Activated CD4-positive, alpha-beta T cell treated with anti-CD3 and anti-CD28 coated beads, Interleukin-2, Interleukin-4, amounts not matched to agents 100 ng/mL and 50 ng/mL, durations not matched to agents 16 hours and 8 hours (primary cell): ENCODE data around the gene BOLA2B.
"Not testable (repeated sequence)": the region's sequence is repeated elsewhere in the genome, so short reads cannot be mapped to it uniquely, and the experiment has no call there.

ENCODE experiments used
- DNase-seq: peaks from one replicate; pipeline ENCODE4 v3.0.0-alpha.2; 2020; ENCODE audit warnings: low spot score

BOLA2B gene

DNA sequence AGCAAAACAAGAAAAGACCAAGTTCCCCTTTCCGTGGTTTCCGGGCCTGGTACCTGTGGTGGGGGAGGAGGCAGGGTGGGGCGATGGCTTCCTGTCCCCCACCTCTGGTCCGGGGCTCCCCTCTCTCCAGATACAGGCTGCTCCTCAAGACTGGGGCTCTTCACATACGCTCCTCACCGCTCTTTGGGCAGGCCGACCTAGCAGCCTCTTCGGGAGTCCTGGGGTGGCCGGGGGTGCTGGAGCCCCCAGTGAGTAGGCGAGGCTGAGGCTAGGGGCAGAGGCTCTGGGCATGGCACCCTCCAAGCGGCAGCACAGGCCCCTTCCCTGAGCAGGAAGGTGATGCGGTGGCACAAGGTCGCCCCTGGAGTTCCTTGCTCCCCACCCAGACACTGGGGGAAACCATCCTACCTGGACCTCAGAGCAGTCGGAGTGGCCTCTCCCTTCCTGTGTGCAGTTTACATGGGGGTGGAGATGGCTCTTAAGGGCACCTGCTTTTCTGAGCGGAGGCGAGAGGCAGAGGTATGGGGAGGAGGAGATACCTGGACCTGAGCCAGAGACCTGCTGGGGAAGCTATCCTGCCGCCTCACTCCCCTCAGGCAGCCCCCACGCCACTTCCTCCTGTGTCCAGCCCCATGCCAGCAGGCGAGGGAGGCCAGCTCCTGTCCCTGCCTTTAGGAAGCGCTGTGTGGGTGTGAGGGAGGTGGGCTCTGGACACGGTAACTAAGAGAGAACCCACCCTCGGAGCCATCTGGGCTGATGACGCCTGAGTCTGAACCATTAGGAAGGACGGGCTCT, 9.2 kb downstream of the BOLA2B start:
- DNase-seq = peak; percentile 86

DNA sequence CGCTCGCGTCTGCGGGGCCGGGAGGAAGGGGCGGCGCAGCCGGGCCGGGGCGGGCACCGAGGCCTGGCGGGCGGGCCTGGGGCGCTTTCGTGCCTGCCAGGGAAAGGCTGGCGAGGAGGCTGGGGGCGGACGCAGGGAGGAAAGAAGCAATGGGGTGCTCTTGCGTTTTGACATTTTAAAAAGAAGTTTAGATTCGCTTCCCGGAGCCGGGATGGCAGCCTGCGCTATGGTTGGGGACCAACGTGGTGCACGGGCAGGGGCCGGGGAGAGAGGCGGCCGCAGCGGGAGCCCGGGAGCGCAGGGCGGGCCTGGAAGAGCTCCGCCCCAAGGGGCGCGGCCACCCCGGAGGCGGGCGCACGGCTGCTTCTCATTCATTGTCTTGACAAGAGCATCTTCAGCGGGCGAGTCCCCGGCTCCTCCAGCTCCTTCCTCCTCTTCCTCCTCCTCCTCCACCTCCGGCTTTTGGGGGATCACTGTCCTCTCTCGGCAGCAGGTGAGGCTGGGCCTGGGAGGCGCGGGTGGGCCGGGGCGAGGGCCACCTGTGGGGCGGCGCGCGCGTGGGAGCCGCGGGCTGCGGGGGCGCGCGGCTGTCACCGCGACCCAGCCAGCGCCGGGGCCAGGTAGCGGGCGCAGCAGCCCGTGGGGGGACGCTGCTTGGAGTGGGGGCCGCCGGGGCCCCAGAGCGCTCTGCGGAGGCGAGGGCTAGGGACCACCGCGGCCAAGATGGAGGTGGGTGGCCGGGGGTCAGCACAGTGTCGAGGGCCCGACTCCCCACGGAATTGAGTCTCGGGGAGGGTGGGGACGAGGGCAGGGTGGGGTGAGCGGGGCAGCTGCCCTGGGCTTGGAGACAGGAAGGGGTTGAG, 10.0 kb downstream of the BOLA2B start, which contains the start of gene CORO1A:
CORO1A (plus strand) TSS at position 370 of the 863 bp plus-strand sequence. CDS start 1,608 bp downstream, outside the sequence.
- DNase-seq = peak; percentile 92

DNA sequence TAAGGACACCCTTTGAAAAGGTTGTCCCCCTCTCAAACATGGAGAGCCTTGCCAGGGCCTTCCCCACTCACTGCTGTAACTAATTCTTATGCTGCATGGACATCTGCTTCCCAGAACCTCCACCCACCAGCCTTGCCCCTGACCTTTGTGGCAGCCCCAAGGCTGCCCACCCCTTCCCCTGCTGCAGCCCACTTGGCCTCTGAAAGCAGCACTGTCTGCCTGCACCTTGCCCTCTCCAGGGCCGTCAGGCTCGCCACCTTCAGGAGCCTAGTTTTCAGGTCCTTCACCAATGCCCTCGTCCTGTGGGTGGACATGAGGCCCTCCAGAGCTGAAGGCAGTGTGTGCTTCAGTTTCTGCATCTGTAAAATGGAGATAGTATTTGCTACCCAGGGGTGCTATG, 12.7 kb downstream of the BOLA2B start:
- no peak for DNase-seq

DNA sequence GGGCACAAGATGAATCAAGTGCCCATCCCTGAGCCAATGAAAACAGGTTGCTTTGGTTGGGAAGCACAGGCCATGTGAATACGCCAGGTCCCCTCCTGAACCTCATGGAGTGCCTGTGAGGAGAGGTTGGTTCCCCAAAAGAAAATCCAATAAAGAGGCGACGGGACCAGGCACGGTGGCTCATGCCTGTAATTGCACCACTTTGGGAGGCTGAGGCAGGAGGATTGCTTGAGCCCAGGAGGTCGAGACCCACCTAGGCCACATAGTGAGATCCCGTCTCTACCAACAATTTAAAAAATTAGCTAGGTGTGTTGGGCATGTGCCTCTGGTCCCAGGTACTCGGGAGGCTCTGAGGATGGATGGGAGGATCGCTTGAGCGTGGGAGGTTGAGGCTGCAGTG, 13.5 kb downstream of the BOLA2B start:
- DNase-seq = no peak

DNA sequence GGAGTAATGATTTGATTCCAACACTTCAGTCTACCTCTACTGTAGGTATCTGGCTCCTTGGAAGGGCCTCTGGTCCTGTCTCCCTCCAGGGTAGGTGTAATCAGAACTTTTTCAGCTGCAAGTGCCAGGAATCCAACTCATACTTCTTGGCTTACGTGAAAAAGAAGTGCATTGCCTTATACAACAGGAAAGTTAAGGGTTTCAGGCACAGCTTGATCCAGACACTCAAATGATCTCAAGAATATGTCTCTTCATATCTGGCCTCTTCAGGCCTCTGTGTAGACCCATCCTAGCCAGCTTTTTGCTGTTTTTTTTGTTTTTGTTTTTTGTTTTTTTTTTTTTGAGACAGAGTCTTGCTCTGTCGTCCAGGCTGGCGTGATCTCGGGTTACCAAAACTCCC, 14.3 kb downstream of the BOLA2B start:
- DNase-seq = no peak

DNA sequence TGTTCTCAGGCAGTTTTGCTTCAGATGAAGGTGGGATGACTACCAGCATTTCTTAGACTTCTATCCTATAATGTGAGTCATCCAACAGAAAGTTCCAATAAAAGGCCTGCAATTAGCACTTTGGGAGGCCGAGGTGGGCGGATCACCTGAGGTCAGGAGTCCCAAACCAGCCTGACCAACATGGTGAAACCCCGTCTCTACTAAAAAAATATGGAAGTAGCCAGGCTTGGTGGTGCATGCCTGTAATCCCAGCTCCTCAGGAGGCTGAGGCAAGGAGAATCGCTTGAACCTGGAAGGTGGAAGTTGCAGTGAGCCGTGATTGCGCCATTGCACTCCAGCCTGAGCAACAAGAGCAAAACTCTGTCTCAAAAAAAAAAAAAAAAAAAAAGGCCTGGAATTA, 16.6 kb downstream of the BOLA2B start:
- DNase-seq = not testable (repeated sequence)

DNA sequence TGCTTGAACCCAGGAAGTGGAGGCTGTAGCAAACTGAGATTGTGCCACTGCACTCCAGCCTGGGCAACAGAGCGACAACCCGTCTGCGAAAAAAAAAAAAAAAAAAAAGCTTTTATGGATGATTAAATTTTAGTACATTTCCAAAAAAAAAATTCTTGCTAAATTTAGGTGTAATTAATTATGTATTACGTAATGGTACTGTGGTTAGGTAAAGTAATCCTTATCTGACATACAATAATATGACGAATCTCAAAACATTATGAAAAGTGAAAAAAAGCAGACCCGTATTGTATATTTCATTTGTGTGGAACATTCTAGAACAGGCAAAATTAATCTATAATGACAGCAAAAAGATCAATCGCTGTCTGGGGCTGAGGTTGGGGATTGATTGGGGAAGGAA, 20.4 kb downstream of the BOLA2B start:
- no peak for DNase-seq

DNA sequence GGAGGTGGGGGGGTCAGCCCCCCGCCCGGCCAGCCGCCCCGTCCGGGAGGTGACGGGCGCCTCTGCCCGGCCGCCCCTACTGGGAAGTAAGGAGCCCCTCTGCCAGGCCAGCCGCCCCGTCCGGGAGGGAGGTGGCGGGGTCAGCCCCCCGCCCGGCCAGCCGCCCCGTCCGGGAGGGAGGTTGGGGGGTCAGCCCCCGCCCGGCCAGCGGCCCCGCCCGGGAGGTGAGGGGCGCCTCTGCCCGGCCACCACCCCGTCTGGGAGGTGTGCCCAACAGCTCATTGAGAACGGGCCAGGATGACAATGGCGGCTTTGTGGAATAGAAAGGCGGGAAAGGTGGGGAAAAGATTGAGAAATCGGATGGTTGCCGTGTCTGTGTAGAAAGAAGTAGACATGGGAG, 23.3 kb downstream of the BOLA2B start:
- DNase-seq = not testable (repeated sequence)

DNA sequence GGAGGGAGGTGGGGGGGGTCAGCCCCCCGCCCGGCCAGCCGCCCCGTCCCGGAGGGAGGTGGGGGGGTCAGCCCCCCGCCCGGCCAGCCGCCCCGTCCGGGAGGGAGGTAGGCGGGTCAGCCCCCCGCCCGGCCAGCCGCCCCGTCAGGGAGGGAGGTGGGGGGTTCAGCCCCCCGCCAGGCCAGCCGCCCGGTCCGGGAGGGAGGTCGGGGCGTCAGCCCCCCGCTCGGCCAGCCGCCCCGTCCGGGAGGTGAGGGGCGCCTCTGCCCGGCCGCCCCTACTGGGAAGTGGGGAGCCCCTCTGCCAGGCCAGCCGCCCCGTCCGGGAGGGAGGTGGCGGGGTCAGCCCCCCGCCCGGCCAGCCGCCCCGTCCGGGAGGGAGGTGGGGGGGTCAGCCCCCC, 24.1 kb downstream of the BOLA2B start:
- not testable (repeated sequence) for DNase-seq

DNA sequence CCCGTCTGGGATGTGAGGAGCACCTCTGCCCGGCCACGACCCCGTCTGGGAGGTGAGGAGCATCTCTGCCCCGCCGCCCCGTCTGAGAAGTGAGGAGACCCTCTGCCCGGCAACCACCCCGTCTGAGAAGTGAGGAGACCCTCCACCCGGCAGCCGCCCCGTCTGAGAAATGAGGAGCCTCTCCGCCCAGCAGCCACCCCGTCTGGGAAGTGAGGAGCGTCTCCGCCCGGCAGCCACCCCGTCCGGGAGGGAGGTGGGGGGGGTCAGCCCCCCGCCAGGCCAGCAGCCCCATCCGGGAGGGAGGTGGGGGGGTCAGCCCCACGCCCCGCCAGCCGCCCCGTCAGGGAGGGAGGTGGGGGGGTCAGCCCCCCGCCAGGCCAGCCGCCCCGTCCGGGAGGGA, 24.7 kb downstream of the BOLA2B start:
- DNase-seq = not testable (repeated sequence)

DNA sequence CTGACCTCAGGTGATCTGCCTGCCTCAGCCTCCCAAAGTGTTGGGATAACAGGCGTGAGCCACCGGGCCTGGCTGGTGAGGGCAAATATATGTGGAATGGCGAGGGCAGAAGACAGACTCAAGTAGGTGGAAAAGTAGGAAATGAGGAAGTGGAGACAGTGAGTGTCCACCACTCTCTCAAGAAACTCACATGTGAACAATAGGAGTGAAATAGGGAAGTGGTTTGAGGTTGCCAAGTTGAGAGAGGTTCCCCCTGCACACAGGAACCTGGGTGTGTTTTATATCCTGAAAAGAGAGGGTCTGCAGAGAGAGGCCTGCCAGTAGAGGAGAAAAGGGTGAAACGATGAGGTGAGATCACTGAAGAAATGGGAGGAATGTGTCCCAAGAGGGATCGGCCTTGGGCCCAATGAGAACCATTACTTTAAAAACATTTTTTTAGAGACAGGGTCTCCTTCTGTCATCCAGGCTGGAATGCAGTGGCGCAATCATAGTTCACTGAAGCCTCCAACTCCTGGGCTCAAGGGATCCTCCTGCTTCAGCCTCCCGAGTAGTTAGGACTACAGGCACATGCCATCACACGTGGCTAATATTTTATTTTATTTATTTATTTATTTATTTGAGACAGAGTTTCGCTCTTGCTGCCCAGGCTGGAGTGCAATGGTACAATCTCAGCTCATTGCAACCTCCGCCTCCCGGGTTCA, 27.1 kb downstream of the BOLA2B start:
- no peak for DNase-seq

DNA sequence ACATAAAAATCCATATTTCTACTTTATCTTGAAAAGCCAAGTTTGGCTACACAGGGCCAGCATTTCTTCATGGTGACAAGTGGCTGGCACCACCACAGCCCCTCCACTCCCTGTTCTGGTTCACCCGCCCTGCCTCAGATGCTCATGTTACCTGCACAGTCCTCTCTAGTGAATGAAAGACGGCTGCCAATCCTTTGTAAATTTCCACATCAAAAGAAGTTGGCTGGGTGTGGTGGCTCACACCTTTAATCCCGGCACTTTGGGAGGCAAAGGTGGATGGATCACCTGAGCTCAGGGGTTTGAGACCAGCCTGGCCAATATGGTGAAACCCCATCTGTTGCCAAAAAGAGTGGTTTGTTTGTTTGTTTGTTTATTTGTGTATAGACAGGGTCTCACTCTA, 29.9 kb downstream of the BOLA2B start:
- no peak for DNase-seq

DNA sequence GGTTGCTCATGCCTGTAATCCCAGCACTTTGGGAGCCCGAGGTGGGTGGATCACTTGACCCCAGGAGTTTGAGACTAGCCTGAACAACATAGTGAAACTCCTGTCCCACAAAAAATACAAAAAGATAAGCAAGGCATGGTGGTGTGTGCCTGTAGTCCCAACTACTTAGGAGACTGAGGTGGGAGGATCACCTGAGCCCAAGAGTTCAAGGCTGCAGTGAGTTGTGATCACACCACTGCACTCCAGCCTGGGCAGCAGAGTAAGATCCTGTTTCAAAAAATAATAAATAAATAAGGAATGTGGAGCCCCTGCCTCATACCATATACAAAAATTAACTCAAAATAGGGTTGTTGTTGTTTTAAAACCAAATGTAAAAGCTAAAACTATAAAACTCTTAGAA, 36.3 kb downstream of the BOLA2B start:
- no peak for DNase-seq

DNA sequence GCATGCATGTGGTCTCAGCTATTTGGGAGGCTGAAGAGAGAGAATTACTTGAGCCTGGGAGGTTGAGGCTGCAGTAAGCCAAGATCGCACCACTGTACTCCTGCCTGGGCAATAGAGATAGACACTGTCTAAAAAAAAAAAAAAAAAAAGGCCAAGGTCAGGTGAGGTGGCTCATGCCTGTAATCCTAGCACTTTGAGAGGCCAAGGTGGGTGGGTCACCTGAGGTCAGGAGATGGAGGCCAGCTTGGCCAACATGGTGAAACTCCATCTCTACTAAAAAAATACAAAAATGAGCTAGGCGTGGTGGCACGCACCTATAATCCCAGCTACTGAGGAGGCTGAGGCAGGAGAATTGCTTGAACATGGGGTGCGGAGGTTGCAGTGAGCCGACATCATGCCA, 38.3 kb downstream of the BOLA2B start:
- no peak for DNase-seq

DNA sequence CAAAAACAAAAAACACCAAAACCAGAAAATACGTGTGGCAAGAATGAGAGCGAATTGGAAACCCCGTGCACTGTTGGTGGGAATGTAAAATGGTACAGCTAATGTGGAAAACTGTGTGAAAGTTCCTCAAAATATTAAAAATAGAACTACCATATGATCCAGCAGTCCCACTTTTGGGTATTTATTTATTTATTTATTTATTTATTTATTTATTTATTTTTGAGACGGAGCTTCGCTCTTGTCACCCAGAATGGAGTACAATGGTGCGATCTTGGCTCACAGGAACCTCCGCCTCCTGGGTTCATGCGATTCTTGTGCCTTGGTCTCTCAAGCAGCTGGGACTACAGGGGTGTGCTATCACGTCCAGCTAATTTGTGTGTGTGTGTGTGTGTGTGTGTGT, 40.9 kb downstream of the BOLA2B start:
- no peak for DNase-seq

DNA sequence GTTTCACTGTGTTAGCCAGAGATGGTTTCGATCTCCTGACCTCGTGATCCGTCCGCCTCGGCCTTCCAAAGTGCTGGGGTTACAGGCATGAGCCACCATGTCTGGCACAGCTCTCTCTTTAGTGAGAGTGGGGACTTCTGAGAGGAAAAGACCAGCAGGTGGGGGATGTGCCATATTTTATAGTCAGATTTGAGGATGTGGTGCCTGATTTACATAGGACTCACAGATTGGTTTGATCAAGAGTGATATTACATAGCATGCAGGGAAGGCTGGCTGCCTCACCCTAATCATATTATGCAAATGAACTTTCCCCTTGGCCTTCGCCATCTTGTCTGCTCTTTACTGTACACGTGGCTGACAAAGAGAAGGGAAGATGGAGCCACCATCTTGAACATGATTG, 42.4 kb downstream of the BOLA2B start:
- no peak for DNase-seq

DNA sequence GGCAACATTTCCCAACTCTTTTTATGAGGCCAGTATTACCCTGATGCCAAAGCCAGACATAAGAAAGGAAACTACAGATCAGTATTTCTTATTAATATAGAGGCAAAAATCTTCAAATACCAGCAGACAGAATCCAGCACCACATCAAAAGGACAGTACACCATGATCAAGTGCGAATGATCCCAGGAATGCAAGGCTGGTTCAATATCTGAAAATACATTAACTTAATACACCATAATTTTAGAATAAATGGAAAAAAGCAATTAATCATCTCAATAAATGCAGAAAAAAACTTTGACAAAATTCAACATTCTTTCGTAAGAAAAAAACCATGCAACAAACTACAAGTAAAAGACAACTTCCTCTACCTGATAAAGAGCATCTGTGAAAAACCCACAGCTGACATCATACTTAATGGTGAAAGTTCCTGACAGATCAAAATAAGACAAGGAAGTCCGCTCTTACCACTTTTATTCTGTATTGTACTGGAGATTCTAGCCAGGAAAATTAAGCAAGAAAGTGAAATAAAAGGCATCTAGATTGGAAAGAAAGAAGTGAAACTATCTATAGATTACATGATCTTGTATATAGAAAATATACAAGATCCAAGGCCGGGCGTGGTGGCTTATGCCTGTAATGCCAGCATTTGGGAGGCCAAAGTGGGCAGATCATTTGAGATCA, 44.1 kb downstream of the BOLA2B start:
- DNase-seq = no peak

DNA sequence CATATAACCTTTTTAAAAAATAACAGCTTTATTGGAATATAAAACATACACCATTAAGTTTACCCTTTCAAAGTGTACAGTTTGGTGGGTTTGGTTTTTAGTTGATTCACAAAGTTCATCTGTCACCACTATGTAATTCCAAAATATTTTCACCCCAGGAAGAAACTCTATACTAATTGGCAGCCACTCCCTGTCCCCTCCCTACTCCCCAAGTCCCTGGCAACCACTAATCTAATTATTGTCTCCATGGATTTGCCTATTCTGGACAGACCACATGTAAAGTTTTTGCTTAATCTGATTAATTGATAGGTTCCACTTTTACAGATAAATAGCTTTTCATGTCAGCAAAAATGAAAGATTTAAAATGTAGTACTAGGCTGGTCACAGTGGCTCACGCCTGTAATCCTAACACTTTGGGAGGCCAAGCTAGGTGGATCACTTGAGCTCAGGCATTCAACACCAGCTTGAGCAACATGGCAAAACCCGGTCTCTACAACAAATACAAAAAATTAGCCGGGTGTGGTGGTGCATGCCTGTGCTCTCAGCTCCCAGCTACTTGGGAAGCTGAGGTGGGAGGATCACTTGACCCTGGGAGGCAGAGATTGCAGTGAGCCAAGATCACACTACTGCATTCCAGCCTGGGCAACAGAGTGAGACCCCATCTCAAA, 45.5 kb downstream of the BOLA2B start:
- no peak for DNase-seq

DNA sequence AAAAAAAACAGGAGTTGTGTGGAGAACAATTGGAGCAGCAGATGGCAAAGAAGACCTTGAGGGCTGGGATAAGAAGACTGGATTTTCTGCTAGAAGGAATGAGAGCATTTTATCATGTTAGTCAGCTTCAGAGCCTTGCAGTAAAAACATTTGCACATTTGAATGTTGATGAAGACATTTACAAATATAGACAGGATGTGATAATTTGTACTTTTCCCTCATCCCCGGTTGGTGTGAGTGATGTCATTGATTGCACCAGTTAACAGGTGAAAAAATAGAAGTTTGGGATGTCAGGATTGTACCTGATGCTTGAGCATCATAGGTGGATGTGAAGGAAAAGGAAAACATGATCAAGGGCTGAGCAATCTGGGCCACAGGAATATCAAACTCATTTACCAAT, 47.8 kb downstream of the BOLA2B start:
- no peak for DNase-seq

DNA sequence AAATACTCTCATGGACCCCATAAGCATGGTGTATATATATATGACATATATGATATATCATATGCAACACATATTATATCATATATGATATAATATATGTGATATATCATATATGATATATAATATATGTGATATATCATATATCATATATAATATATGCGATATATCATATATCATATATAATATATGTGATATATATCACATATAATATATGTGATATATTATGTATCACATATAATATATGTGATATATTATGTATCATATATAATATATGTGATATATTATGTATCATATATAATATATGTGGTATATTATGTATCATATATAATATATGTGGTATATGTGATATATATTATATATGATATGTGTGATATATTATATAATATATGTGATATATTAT, 48.5 kb downstream of the BOLA2B start:
- no peak for DNase-seq

DNA sequence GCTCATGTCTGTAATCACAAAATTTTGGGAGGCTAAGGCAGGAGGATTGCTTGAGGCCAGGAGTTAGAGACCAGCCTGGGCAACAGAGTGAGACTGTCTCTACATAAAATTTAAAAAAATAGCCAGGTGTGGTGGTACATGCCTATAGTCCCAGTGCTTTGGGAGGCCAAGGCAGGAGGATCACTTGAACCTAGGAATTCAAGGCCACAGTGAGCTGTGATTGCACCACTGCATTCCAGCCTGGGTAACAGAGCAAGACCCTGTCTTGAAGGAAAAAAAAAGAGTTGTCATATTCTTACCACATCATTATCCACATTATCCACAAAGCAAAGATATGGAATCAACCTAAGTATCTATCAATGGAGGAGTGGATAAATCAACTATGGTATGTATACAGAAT, 49.4 kb downstream of the BOLA2B start:
- DNase-seq = no peak

DNA sequence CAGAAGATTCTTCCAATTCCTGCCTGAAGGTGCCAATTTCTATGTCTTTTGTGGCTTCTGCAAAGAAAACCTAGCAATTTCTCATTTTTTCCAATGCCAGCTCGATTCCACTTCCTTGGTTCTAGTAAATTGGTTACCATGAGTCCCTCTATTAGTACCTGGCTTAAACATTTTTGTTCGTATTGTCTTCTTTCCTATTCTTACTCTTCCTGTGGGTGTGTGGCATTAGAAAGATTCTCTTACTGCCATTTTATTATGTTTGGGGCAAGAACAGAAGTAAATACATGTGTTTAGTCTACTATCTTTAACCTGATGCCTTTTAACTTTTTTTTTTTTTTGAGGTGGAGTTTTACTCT, 50.1 kb downstream of the BOLA2B start:
- no peak for DNase-seq
